NCI-H524 treated with DMSO at 0.1 percent for 48 hours (cell line): Measurements from ENCODE around the gene EEF1AKMT4.
"Not testable (repeated sequence)": the region's sequence is repeated elsewhere in the genome, so short reads cannot be mapped to it uniquely, and the experiment has no call there.

Experiments used
- DNase-seq: peaks from one replicate; lab custom pipeline; 2025; lab: John Stamatoyannopoulos, UW

EEF1AKMT4 gene

GRCh38 chr3:184260724-184261269 lies 11.3 kb downstream of the EEF1AKMT4 start:
- DNase-seq: no peak

GRCh38 chr3:184261270-184261853 lies 11.9 kb downstream of the EEF1AKMT4 start, which contains the start of gene CAMK2N2:
Gene CAMK2N2, minus strand, starts transcription at chr3:184261553. Its CDS starts 268 bp downstream, at chr3:184261285.
- peak; percentile 75 for DNase-seq

DNA sequence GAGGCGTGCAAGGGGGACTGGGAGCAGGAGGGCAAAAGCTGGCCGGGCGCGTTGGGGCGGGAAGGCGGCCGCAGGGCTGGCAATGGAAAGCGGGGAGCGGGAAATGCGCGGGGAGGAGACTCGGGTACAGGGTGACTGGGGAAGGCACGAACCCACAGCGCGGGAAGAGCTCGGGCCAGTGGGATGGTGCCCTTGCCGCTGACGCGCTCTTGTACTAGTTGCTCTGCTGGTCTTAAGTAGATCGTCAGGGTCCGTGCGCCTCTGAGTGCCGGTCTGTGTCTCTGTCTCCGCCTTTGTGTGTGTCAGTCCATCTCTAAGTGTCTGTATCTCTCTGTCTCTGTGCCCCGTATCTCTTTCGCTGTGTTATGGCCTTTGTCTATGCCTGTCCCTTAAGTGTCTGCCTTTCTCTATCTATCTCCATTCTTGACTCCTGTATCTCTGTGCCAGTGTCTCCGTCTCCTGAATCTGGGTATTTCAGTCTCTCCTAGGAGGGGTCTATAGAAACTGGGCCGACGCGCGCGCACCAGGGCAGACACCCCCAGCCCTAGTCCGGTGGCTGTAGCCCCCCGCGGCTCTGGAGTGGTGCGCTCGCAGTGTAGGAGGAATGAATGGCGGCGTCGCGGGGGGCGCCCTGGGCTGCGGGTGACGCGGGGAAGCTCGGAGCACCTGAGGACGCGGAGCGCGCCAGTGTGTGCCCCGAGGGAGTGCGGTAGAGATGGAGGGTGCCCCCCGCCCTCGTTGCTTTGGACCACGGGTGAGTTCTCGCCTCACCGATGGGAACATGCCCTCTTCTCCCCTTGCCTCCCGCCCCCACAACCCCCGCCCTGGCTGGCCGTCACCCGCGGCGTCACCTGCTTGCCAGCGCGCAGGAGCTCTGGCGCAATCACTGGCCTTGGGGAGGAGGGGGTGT lies 12.6 kb downstream of the EEF1AKMT4 start:
- DNase-seq: peak; percentile 56

DNA sequence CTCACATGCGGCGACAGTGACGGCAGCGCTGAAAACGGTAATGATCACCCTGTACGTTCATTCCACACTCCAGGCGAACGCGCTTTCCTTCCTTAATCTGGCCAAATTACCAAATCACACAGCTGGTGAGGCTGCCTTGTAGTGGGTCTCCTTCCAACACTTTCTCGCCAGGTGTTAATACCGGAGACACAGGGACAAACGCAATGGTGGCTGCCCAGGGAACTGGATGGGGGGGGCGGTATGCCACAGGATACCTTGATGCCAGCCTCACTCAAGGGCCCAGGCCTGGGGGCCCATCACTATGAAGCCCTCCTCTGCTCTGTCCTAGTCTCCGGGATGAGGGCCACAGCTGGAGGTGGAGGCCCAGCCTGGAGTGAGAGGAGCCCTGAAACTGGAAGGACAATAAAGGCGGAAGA lies 13.3 kb downstream of the EEF1AKMT4 start:
- peak; percentile 20 for DNase-seq

DNA sequence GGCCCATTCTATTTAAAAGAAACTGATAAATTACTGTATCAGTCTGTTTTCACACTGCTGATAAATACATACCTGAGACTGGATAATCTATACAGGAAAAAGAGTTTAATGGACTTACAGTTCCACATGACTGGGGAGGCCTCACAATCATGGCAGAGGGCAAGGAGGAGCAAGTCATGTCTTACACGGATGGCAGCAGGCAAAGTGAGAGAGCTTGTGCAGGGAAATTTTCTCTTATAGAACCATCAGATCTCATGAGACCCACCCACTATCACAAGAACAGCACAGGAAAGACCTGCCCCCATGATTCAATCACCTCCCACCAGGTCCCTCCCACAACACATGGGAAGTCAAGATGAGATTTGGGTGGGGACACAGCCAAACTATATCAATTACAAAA lies 17.8 kb downstream of the EEF1AKMT4 start:
- DNase-seq: not testable (repeated sequence)

GRCh38 chr3:184272269-184272668 lies 22.8 kb downstream of the EEF1AKMT4 start:
- no peak for DNase-seq

- no peak for DNase-seq
Observed at GRCh38 chr3:184275381-184275701, 25.9 kb downstream of the EEF1AKMT4 start.

- DNase-seq: no peak
Observed at GRCh38 chr3:184275961-184276910, 26.8 kb downstream of the EEF1AKMT4 start, which contains the start of gene ECE2. Gene ECE2, plus strand, starts transcription at chr3:184276022. Its CDS starts 132 bp downstream, at chr3:184276154.

GRCh38 chr3:184277366-184277765 lies 27.9 kb downstream of the EEF1AKMT4 start:
- DNase-seq: no peak

DNA sequence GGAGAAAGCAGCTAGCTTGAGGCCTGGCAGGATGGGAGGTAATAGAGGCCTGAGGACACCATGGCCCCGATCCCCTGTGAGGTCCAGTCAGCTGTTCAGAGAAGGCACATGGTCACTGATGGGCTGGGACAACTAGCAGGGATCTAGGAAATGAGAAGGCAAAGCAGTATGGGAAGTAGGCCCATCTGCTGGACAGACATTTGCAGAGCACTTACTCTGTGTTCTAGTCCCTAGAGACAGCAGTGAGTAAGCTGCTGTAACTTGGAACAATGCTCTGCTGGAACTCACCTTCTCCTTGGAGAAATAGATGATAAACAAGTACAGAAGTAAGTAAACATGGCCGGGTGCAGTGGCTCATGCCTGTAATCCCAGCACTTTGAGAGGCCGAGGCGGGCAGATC lies 33.5 kb downstream of the EEF1AKMT4 start:
- DNase-seq: no peak

DNA sequence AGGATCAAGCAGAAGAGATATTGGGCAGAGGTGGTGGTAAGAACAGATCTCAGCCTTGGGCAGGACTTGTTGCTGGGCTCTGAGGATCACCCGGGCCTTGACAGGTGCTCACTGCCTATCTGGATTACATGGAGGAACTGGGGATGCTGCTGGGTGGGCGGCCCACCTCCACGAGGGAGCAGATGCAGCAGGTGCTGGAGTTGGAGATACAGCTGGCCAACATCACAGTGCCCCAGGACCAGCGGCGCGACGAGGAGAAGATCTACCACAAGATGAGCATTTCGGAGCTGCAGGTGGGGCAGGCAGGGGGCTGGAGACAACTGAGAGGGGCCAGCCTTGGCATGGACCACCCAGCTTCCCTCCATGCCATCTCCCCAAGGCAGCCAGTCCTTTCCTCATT lies 34.2 kb downstream of the EEF1AKMT4 start:
- no peak for DNase-seq

DNA sequence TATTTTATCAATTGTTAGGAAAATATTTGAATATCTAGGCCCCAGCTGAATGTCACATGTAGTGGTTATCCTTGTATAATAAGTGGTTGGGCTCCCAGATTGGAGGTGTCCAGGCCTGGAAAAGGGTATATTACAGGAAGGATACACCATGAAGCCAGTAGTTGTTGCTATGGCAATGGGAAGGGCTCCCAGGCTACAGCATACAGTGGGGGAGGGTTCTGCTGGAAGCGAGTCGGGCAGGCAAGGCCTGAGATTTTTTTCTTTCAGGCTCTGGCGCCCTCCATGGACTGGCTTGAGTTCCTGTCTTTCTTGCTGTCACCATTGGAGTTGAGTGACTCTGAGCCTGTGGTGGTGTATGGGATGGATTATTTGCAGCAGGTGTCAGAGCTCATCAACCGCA lies 35.2 kb downstream of the EEF1AKMT4 start:
- DNase-seq: peak; percentile 77

DNA sequence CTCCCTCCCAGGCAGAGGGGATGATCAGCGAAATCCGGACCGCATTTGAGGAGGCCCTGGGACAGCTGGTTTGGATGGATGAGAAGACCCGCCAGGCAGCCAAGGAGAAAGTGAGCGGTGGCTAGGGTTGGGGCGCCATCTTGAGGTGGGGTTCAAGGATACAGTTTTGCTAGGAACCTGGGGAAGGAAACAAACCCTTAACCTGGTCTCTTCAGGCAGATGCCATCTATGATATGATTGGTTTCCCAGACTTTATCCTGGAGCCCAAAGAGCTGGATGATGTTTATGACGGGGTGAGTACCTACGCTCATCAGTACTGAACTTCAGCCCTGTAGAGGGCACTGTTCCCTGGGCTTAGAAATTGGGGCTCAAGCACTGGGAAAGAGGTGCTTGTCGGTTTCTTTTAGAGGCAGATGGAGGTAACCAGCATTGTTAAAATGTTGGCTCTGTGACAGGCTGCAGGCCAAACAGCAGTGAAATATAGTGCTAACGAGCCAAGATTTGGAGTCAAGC lies 40.0 kb downstream of the EEF1AKMT4 start:
- DNase-seq: peak; percentile 47

- no peak for DNase-seq
Observed at GRCh38 chr3:184290331-184290730, 40.9 kb downstream of the EEF1AKMT4 start.

DNA sequence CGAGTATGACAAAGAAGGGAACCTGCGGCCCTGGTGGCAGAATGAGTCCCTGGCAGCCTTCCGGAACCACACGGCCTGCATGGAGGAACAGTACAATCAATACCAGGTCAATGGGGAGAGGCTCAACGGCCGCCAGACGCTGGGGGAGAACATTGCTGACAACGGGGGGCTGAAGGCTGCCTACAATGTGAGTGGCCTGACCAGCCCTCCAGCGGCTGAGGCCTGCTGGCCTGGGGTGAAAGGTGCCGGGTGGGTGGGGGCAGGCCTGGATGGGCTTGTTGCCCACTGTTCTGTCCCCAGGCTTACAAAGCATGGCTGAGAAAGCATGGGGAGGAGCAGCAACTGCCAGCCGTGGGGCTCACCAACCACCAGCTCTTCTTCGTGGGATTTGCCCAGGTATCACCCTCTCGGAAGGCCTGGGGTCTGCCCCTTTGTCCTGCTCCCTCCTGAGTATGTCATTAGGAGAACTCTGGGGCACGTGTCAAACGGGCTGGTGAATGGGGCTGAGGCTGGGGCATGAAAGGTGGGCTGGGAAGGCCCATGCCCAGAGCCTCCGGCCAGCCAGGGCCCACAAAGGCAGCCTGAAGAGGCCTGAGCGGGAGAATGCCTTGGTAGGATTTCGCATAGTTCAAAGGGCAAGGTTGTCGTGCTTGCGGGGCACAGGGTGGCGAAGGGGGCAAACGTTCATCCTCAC lies 41.7 kb downstream of the EEF1AKMT4 start:
- DNase-seq: no peak

DNA sequence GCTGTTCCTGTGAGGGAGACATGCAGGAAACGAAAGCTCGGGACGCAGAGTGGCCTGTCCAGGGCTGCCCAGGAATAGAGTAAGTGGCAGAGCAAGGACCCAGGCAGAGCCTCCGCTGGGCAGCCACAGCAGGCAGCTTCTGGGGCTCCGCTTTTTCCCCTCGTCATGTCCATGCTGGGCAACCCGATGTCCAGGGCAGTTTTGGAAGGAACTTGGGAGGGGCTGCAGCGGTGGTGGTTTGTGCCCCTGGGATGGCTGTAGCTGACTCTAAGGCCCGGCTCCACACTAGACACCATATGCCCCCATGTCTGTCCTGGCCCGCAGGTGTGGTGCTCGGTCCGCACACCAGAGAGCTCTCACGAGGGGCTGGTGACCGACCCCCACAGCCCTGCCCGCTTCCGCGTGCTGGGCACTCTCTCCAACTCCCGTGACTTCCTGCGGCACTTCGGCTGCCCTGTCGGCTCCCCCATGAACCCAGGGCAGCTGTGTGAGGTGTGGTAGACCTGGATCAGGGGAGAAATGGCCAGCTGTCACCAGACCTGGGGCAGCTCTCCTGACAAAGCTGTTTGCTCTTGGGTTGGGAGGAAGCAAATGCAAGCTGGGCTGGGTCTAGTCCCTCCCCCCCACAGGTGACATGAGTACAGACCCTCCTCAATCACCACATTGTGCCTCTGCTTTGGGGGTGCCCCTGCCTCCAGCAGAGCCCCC lies 42.4 kb downstream of the EEF1AKMT4 start:
- no peak for DNase-seq

DNA sequence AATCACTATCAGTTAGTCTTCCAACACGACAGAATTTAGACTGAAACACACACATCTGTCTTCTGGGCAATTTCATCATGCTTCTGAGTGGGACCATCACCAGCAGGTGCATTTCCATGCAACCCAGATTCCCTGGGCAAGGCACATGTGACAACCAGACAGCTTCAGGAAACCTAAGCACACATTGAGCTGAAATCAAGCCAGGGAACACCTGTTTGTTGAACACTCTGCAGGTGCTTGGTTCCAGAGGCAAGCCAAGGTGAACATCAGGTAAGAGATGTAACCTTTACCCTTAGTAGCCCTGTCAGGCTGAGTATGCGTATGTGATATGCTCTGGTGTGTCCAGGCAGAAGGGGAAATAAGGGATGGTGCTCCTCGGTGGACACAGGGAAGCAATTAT lies 46.3 kb downstream of the EEF1AKMT4 start:
- no peak for DNase-seq

DNA sequence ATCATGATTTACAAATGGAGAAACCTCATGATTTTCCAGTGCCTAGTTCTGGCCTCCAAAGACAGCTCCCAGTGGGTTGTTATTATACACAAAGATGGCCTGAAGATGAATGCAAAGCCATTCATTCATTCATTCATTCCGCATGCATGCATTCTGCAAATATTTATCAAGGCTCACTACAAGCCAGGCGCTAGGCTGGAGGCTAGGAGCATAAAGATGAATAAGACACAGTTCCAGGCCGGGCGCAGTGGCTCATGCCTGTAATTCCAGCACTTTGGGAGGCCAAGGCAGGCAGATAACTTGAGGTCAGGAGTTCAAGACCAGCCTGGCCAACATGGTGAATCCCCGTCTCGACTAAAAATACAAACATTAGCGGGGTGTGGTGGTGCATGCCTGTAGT lies 47.1 kb downstream of the EEF1AKMT4 start:
- DNase-seq: no peak

- DNase-seq: peak; percentile 93
Observed at GRCh38 chr3:184298759-184299487, 49.5 kb downstream of the EEF1AKMT4 start, which contains the start of gene PSMD2. Gene PSMD2, plus strand, starts transcription at chr3:184299241. Its CDS starts 26 bp downstream, at chr3:184299267.
